Forelimb muscle (tissue), 1 donor: ENCODE results near the gene CADPS. TPM values are rescaled to one million over a fixed set of nuclear protein-coding genes. Genes with fewer than 3 reads are reported as not detected.

Source experiments
- DNase-seq: peaks from one replicate; pipeline ENCODE4 v3.0.0-alpha.2; 2013; ENCODE audit warnings: low read depth
- polyA plus RNA-seq: library from polyadenylated mRNA; unstranded; fragments of 120-200 nt; gene quantifications from one replicate; pipeline ENCODE4 v1.2.1, GENCODE V29; 2013; ENCODE audit not compliant: insufficient read length

The CADPS gene
- polyA plus RNA-seq, 1 donor: 2.2 TPM

- DNase-seq: no peak
Observed at GRCh38 chr3:62638316-62638715, 236.9 kb downstream of the CADPS start.

GRCh38 chr3:62636235-62636826, 238.9 kb downstream of the CADPS start:
- no peak for DNase-seq

GRCh38 chr3:62632510-62633294, 242.5 kb downstream of the CADPS start:
- no peak for DNase-seq

GRCh38 chr3:62631488-62631887, 243.7 kb downstream of the CADPS start:
- DNase-seq: no peak

DNA sequence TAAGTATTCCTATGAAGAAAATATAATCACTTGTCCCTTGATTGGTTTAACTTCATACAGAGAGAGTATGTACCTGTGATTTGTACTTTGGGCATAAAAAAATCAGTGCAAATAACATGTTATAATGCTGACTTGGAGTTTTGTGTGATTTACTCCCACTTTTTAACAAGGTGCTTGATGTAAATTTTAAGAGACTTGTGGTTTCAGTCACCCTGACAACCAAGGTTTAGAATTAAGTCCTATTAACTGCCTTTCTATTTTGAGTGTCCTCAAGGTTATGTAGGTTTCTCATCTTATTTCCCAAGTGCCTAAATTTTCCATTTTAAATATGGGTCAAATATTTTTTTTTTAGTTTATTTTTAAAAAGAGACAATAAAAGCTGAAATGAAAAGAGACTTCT, 244.6 kb downstream of the CADPS start:
- DNase-seq: no peak

DNA sequence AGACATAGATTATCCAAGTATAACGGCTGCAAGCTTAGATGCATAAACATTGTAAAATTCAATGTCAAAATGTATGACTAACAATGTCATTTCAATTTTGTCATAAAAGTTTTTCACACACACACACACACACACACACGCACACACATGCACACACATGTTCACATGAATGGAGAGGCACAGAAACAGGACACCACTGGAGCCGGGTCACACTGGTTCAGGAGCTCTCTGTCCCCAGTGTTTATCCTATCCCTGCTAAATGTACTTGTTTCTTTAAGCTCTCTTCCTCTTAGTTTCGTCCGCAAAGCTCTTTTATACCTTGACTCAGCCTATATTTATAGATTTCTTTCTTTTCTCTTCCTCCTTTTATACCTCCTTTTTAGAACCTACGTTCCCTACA, 249.9 kb downstream of the CADPS start:
- no peak for DNase-seq

DNA sequence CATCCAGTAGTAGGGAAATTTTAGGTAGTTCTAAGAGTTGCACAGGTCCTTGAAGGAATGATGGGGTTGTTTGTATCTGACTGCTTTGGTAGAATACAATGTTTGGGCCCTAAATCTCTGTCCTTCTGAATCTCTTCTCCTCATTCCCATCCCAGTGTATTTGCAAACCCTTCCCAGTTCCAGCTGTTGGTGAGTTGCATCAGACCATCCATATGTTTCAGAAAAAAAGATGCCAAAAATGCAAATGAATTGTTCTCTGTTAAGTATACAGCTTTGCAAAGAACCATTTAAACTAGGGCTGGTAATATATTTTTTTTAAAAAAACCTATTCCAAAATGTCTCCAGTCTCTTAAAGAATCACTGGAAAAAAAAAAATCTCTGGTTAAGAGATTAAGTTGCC, 251.0 kb downstream of the CADPS start:
- no peak for DNase-seq

DNA sequence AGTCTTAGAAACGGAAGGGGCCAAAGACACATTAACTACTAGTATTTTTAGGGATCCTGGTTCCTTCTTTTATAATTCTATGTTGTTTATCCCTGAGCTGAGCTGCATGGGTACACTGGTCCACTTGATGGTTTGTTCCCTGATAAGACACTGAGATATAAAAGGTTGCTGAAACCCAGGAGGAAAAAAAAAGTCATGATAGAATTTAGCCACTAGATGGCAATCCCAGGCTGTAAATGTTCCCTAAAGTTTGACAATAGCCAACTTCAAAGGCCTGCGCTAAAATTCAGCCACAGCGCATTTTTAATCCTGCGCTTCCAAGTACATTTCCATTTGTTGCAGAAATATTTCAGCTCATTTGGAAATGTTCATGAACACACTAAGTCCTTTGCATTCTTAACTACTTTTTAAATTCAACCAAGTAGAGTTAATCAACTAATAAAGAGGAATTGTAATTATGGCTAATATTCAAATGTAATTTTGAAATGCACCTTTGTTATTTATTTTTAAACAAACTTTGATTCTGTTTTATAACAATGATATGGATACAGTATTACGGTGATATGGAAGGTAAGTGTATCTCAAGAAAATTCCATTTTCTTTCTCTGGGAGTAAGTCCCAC, 252.6 kb downstream of the CADPS start:
- peak; percentile 24 for DNase-seq

DNA sequence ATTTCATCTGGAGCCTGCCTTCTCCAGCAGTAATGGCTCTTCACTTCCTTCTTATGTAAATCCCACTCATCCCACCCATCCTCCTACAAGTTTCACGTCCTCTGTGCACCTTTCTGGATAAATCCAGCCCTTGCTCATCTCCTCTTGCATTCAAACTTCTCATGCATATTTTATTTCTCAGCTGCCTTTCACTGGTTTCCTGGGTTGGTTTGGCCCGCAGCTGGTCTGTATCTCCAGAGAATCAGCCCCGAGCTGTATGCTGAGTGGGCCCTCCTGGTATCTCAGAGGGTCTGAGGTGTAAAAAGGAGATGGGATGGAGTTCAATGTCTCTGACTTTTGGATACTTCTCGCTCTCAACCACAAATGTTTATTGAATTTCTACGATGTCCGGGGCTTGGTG, 253.3 kb downstream of the CADPS start:
- no peak for DNase-seq

GRCh38 chr3:62621176-62621575, 254.0 kb downstream of the CADPS start:
- no peak for DNase-seq

DNA sequence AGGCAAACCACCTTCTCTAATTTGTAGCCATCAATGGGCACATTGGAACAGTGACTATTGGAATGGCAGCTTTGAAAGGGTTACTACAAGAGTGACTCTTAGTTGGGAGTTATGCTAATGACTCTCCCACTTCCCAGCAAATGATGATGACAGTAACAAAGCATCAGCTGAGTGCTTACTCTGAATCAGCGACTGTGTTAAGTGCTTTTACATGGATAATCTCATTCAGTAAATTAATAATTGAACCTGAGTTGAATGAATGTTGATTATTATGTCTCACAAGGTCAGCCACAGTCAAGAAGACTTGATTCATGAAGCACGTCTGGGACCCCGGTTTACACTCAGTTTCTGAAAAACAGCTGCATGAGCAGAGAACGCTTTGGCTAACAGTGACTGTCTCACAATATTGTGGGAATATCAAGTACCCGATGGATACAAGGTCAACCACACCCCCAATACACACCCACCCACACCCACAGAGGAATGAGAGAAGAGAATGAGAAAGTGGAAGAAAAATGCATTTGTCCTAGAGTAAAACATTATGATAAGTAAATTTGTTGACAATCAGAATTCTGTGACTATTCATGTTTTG, 259.9 kb downstream of the CADPS start:
- no peak for DNase-seq

GRCh38 chr3:62614527-62614926, 260.7 kb downstream of the CADPS start:
- no peak for DNase-seq

DNA sequence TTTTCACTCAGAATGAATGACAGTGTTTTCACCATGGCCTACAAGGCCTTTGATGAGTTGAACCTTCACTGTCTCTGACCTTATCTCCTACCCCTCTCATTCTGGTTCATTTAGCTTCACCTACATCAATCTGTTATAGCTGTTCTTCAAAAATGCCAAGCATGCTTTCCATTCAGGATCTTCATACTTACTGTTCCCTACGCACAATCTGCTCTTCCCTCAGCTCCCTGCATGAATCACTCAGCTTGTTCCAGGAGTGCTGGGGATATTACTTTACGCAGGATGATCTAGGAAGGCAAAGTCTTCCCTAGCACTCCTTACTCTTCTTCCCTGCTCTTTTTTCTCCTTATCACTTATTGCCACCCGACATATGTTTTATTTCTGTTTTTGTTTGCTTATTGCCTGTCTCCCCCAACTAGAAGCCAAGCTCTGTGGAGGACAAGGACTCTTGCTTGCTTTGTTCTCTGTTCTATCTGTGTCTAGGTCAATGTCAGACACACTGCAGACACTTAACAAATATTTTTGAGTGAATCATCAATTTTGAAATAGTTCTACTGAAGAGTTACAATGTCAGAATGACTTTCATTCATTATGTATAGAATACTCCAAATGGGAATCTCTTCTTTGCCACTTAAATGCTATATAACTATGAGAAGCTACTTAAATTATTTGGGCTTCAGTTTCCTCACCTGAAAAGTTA, 263.5 kb downstream of the CADPS start:
- no peak for DNase-seq

- no peak for DNase-seq
Observed at GRCh38 chr3:62607287-62608029, 267.8 kb downstream of the CADPS start.

GRCh38 chr3:62605413-62606068, 269.7 kb downstream of the CADPS start:
- DNase-seq: no peak

DNA sequence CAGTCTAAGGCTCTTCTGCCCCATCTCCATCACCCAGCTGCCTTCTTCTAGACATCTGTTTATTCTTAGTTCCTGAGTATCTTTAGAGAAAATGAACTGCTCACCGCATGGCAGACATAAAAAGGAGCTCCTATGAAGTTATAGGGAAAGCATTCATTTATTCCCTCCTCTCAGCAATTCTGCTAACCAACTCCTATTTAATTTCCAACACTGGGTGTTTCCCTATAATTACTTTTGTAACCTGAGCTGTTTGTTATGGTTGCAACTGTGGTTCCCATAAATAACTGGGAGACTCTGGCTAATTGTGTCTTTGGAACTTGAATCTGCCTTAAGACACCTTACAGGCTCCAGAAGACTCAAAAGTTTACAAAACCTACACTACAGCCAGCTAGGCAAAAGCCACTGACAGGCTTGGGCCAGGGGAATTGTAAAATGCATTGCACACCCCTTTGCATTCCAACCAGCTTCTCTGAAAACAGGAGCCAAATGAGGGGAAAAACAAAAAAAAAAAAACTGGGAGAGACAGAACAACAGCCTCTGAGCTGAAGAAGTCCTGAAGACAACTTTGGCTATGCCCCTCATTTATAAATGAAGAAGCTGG, 270.4 kb downstream of the CADPS start:
- DNase-seq: no peak

GRCh38 chr3:62604298-62604697, 270.9 kb downstream of the CADPS start:
- DNase-seq: no peak

GRCh38 chr3:62602987-62603386, 272.2 kb downstream of the CADPS start:
- DNase-seq: no peak

GRCh38 chr3:62602129-62602770, 273.0 kb downstream of the CADPS start:
- no peak for DNase-seq
